Fibroblast of pulmonary artery (primary cell): ENCODE results near the gene LHPP.

ENCODE experiments used
- DNase-seq: peaks from one replicate; pipeline ENCODE4 v3.0.0-alpha.2; 2010; ENCODE audit warnings: low read depth
- H3K4me3 ChIP-seq: replicated peaks from 2 replicates; pipeline ENCODE4 v1.5.1; 2011; ENCODE audit warnings: low read depth, mild to moderate bottlenecking, control low read depth, low read length, moderate library complexity
- CTCF ChIP-seq: IDR thresholded peaks from 2 replicates; pipeline ENCODE4 v1.5.1; 2011; ENCODE audit warnings: mild to moderate bottlenecking, control low read depth, low read length, inconsistent platforms; ENCODE audit errors: missing control alignments

Gene LHPP

GRCh38 chr10:124520558-124521428 lies 59.2 kb downstream of the LHPP start:
- DNase-seq = no peak
- no peak overlapping the region for H3K4me3 ChIP-seq
- TF ChIP-seq CTCF = no peak

- no peak for TF ChIP-seq CTCF
- no peak for DNase-seq
- H3K4me3 ChIP-seq = no peak overlapping the region
These were observed 59.8 kb downstream of the LHPP start for GRCh38 chr10:124521429-124521871.

- DNase-seq = no peak
- TF ChIP-seq CTCF = no peak
- H3K4me3 ChIP-seq = no peak overlapping the region
These were observed 60.7 kb downstream of the LHPP start for GRCh38 chr10:124522131-124522932.

- DNase-seq = peak; percentile 8
- no peak for TF ChIP-seq CTCF
- no peak overlapping the region for H3K4me3 ChIP-seq
These were observed 61.6 kb downstream of the LHPP start for GRCh38 chr10:124522933-124523871.

DNA sequence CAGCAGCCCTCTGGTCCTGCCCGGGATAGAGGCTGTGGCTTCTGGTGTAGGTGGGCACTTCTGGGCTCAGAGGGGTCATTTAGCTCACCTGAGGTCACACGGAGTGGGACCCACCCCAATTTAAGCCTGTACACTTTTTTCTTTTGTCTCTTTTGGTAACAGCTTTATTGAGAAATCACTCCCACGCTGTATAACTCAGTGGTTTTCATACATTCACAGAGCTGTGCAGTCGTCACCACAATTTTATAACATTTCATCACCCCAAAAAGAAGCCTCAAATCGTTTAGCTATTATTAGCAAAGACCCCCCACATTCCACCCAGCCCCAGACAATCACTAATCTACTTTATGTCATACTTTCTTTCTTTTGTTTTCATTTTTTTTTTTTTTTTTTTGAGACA lies 62.3 kb downstream of the LHPP start:
- no peak for TF ChIP-seq CTCF
- DNase-seq = no peak
- no peak overlapping the region for H3K4me3 ChIP-seq

DNA sequence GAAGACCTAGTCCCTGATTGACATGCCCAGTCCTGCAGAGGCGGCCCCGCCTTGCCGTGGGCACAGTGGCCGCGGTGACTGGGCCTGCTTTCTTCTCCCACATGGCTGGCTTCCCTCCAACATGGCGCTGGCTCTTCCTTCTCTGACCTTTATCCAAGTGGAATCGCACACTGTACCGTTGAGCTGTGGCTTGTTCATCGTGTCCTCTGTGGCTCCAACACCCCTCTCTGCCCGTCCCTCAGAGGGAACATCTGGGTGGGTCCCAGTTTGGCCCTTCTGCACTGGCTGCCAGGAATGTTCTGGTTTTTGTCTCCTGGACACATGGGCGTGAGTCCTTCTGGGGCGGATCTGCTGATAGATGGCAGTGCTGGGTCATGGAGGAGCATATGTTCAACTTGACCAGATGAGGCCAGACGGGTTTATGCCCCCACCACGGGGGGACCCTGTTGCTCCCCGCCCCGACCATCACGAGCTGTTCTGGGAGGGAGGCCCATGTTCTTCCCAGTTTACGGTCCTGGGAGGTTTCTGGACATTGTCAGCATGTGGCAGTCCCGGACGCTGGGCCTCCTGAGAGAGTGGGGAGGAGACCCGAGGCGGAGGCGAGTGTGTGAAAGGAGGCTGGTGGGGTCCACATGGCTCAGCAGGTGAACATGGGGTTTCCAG lies 63.5 kb downstream of the LHPP start:
- no peak overlapping the region for H3K4me3 ChIP-seq
- no peak for DNase-seq
- no peak for TF ChIP-seq CTCF
